ENCODE measurements around the gene CPNE5. TPM values are rescaled to one million over a fixed set of nuclear protein-coding genes. Genes with fewer than 3 reads are reported as not detected.

Gene CPNE5
- total and polyA plus RNA-seq, 9 of the 15 experiments (the other 6 are each of a cell fraction or from before 2014, with no cell fraction given) = 0.14 to 1.0 (median 0.46) TPM; not detected in 2

GRCh38 chr6:36746251-36746650 is 93.0 kb downstream of the CPNE5 start:
- TF ChIP-seq HOXB6 (CRISPR knock-in tag; IDR thresholded peaks at IDR 0.05; ENCODE audit: borderline replicate concordance) (no peak), EGR1 (conservative IDR thresholded peaks at IDR 0.05) (peak; percentile 49; the same call in 1 of the 2 replicates)
- no peak overlapping the region for H3K4me3 ChIP-seq
- H3K79me2 ChIP-seq (ENCODE audit: control insufficient read depth, insufficient read depth, low read length) = no peaks in the 10 kb centered on the region
- H3K9me1 ChIP-seq (ENCODE audit: control insufficient read depth, insufficient read depth, low read length) = no peaks in the 10 kb centered on the region
- H3K9me3 ChIP-seq (replicated peaks; ENCODE audit: control insufficient read depth, insufficient read depth, low read depth, low read length) = no peaks in the 10 kb centered on the region
- H3K36me3 ChIP-seq (ENCODE audit: control insufficient read depth, insufficient read depth, low read length) = no peaks in the 10 kb centered on the region
- no TSS peak for BruUV-seq (replicated peaks)
- peaks cover 10% of the 10 kb centered on the region for H4K20me1 ChIP-seq (replicated peaks; ENCODE audit: control insufficient read depth, insufficient read depth, low read length)
- no peak for ATAC-seq
- in situ Hi-C loops (cut with MboI) (no loop called here), intact Hi-C loops (cut with micrococcal nuclease) (no loop called here)
- CTCF ChIA-PET (ENCODE audit: low intra/inter-chr PET ratio) = no interaction called here
- H3K9ac ChIP-seq (ENCODE audit: insufficient read depth in 1 of 2, low read depth in 2 of 2, low read length in 2 of 2) = no peak overlapping the region
- POLR2A ChIA-PET = interaction anchor here (1.1 to 1.2 kb wide), 2 partner anchors 8 to 10 kb away, joined by 3 to 5 read pairs; no protein-coding TSS in a partner anchor
- H3K4me1 ChIP-seq (replicated peaks in 1 of 2; ENCODE audit: control insufficient read depth in 2 of 2, insufficient read depth in 2 of 2, low read length in 2 of 2) = peaks cover 0 to 15% of the 10 kb centered on the region in 2 experiments; a peak in 4 of 5 replicates
- WGBS (ENCODE audit: insufficient coverage, low coverage, missing lambda C conversion rate) = 10% methylated on average over 12 of the region's 14 CpGs
- no peak for FAIRE-seq
- H3K27me3 ChIP-seq (ENCODE audit: control insufficient read depth in 2 of 2, insufficient read depth in 2 of 2, low read length in 2 of 2) = peaks cover 21 to 67% of the 10 kb centered on the region in 2 experiments; a peak in 3 of 5 replicates
- no peak overlapping the region for H3K27ac ChIP-seq (ENCODE audit: extremely low read depth, low read depth, low read length)
- no peak overlapping the region for H2AFZ ChIP-seq (ENCODE audit: low read depth, low read length)
- no peak for DNase-seq (ENCODE audit: extremely low read depth in 1 of 4, low spot score in 3 of 4)
- no peak overlapping the region for H3K4me2 ChIP-seq (ENCODE audit: insufficient read depth, low read length)

DNA sequence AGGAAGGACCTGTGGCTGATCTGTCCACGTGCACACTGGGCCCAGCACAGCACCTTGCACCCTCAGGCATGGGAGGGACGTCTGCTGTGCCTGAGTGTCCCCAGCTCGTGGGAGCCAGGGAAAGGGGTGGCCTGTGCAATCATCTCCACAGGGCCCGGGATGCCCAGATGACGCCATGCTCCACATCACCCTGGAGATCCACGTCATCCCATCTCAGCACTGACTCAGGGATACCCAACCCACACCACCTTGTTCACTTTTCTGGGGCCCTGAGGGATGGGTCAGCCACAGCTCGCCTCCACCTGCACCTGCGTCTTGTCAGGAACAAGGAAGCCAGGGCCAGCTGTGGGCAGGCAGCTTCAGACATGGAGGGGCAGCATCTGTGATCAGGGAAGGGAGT is 93.4 kb downstream of the CPNE5 start:
- Histone ChIP-seq H3K27ac (ENCODE audit: extremely low read depth, low read depth, low read length) (no peak overlapping the region), H3K4me3 (no peak overlapping the region), H3K27me3 (ENCODE audit: control insufficient read depth in 2 of 2, insufficient read depth in 2 of 2, low read length in 2 of 2) (peaks cover 21 to 71% of the 10 kb centered on the region in 2 experiments; a peak in 3 of 5 replicates), H3K9me1 (ENCODE audit: control insufficient read depth, insufficient read depth, low read length) (no peaks in the 10 kb centered on the region), H3K9ac (ENCODE audit: insufficient read depth in 1 of 2, low read depth in 2 of 2, low read length in 2 of 2) (no peak overlapping the region), H2AFZ (ENCODE audit: low read depth, low read length) (no peak overlapping the region), H3K4me1 (replicated peaks in 1 of 2; ENCODE audit: control insufficient read depth in 2 of 2, insufficient read depth in 2 of 2, low read length in 2 of 2) (peaks cover 0 to 15% of the 10 kb centered on the region in 2 experiments; a peak in 4 of 5 replicates), H3K4me2 (ENCODE audit: insufficient read depth, low read length) (no peak overlapping the region), H3K36me3 (ENCODE audit: control insufficient read depth, insufficient read depth, low read length) (no peaks in the 10 kb centered on the region), H4K20me1 (replicated peaks; ENCODE audit: control insufficient read depth, insufficient read depth, low read length) (peaks cover 10% of the 10 kb centered on the region), H3K79me2 (ENCODE audit: control insufficient read depth, insufficient read depth, low read length) (no peaks in the 10 kb centered on the region), H3K9me3 (replicated peaks; ENCODE audit: control insufficient read depth, insufficient read depth, low read depth, low read length) (no peaks in the 10 kb centered on the region)
- intact Hi-C loops (cut with micrococcal nuclease) = no loop called here
- ChIA-PET CTCF (ENCODE audit: low intra/inter-chr PET ratio) (no interaction called here), POLR2A (interaction anchor here (0.6 to 1.6 kb wide), 4 partner anchors 9 to 212 kb away, joined by 3 to 5 read pairs (median 4); no protein-coding TSS in a partner anchor)
- in situ Hi-C loops (cut with MboI) = no loop called here
- FAIRE-seq (no peak), ATAC-seq (no peak), DNase-seq (ENCODE audit: extremely low read depth in 1 of 4, low spot score in 3 of 4) (no peak)
- WGBS (ENCODE audit: insufficient coverage, low coverage, missing lambda C conversion rate) = 2% methylated on average over 8 of the region's 8 CpGs
- no TSS peak for BruUV-seq (replicated peaks)
- no peak for TF ChIP-seq BRD4 (IDR thresholded peaks at IDR 0.05)
- no peak for TF ChIP-seq SMC3 (conservative IDR thresholded peaks at IDR 0.05; ENCODE audit: insufficient read depth, low read depth, low read length)
- TF ChIP-seq, protein P1, sequence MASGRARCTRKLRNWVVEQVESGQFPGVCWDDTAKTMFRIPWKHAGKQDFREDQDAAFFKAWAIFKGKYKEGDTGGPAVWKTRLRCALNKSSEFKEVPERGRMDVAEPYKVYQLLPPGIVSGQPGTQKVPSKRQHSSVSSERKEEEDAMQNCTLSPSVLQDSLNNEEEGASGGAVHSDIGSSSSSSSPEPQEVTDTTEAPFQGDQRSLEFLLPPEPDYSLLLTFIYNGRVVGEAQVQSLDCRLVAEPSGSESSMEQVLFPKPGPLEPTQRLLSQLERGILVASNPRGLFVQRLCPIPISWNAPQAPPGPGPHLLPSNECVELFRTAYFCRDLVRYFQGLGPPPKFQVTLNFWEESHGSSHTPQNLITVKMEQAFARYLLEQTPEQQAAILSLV (tag; IDR thresholded peaks at IDR 0.05) = no peak
- TF ChIP-seq MCM7 (IDR thresholded peaks at IDR 0.05) = no peak
- TF ChIP-seq HDAC2 (IDR thresholded peaks at IDR 0.05) = no peak
- TF ChIP-seq ZNF347 (CRISPR knock-in tag; IDR thresholded peaks at IDR 0.05; ENCODE audit: low read depth) = no peak
- TF ChIP-seq KLF6 (CRISPR knock-in tag; IDR thresholded peaks at IDR 0.05; ENCODE audit: borderline replicate concordance) = no peak
- no peak for TF ChIP-seq GTF2F1 (IDR thresholded peaks at IDR 0.05; ENCODE audit: low read depth, low read length)
- no peak for TF ChIP-seq RBFOX2 (IDR thresholded peaks at IDR 0.05; ENCODE audit: low read depth, low read length)
- TF ChIP-seq, protein P2, sequence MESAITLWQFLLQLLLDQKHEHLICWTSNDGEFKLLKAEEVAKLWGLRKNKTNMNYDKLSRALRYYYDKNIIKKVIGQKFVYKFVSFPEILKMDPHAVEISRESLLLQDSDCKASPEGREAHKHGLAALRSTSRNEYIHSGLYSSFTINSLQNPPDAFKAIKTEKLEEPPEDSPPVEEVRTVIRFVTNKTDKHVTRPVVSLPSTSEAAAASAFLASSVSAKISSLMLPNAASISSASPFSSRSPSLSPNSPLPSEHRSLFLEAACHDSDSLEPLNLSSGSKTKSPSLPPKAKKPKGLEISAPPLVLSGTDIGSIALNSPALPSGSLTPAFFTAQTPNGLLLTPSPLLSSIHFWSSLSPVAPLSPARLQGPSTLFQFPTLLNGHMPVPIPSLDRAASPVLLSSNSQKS (CRISPR knock-in tag; IDR thresholded peaks at IDR 0.05) = no peak
- TF ChIP-seq FOXK2 (conservative IDR thresholded peaks at IDR 0.05 in 1 of 2, IDR thresholded peaks at IDR 0.05 in 1 of 2; ENCODE audit: low read depth in 2 of 2) = no peak
- TF ChIP-seq JUN (IDR thresholded peaks at IDR 0.05; ENCODE audit: borderline replicate concordance, low read depth, low read length) = 0 out of 2 replicates have a peak, but pooled peaks have one; percentile 33
- TF ChIP-seq JUN (CRISPR knock-in tag; IDR thresholded peaks at IDR 0.05; ENCODE audit: borderline replicate concordance) = no peak
- TF ChIP-seq POLR2B (IDR thresholded peaks at IDR 0.05; ENCODE audit: low read depth, partially characterized antibody) = no peak
